HL-60 (cell line): ENCODE measurements around the gene ZNF813.

ENCODE experiments used
- DNase-seq, 2 experiments: peaks; one replicate each; pipeline ENCODE4 v3.0.0-alpha.2; 2010 to 2020; ENCODE audit warnings: low read depth in 1 of 2, low spot score in 1 of 2
- H3K27ac ChIP-seq: fragments of 250-450 bp; sonication (Bioruptor Pico); replicated peaks from 2 replicates; pipeline ENCODE4 v1.5.1; 2020; ENCODE audit warnings: mild to moderate bottlenecking, moderate library complexity
- H3K27me3 ChIP-seq: fragments of 250-450 bp; sonication (Bioruptor Pico); 2 replicates; pipeline ENCODE4 v1.5.1; 2021; ENCODE audit warnings: mild to moderate bottlenecking, moderate library complexity; ENCODE audit not compliant: insufficient read depth, poor library complexity, severe bottlenecking
- H3K4me3 ChIP-seq: replicated peaks from 2 replicates; pipeline ENCODE4 v1.5.1; 2011; ENCODE audit warnings: mild to moderate bottlenecking, control low read depth, low read length; ENCODE audit not compliant: insufficient read depth
- GABPA ChIP-seq: IDR thresholded peaks from 2 replicates; pipeline ENCODE4 v1.6.1; 2012; ENCODE audit warnings: low read depth
- POLR2AphosphoS5 ChIP-seq: IDR thresholded peaks from 2 replicates; pipeline ENCODE4 v1.6.1; 2012; ENCODE audit warnings: low read depth
- SPI1 ChIP-seq: IDR thresholded peaks from 2 replicates; pipeline ENCODE4 v1.6.1; 2012; ENCODE audit warnings: low read depth, mild to moderate bottlenecking, borderline replicate concordance
- TF ChIP-seq, protein P1 (sequence below): IDR thresholded peaks from one replicate; pipeline ENCODE4 v1.5.1; 2011; ENCODE audit warnings: low read length, control low read depth, inconsistent platforms; ENCODE audit not compliant: insufficient read depth
- TF ChIP-seq, protein P2 (sequence below): IDR thresholded peaks from 2 replicates; pipeline ENCODE4 v1.6.1; 2012; ENCODE audit warnings: low read depth; ENCODE audit not compliant: insufficient replicate concordance

The ZNF813 gene

GRCh38 chr19:53504885-53505284 is 37.4 kb downstream of the ZNF813 start:
- Histone ChIP-seq H3K27me3 (no peaks in the 10 kb centered on the region), H3K4me3 (no peak overlapping the region), H3K27ac (no peak overlapping the region)
- DNase-seq, result no peak
- TF ChIP-seq, protein P1, sequence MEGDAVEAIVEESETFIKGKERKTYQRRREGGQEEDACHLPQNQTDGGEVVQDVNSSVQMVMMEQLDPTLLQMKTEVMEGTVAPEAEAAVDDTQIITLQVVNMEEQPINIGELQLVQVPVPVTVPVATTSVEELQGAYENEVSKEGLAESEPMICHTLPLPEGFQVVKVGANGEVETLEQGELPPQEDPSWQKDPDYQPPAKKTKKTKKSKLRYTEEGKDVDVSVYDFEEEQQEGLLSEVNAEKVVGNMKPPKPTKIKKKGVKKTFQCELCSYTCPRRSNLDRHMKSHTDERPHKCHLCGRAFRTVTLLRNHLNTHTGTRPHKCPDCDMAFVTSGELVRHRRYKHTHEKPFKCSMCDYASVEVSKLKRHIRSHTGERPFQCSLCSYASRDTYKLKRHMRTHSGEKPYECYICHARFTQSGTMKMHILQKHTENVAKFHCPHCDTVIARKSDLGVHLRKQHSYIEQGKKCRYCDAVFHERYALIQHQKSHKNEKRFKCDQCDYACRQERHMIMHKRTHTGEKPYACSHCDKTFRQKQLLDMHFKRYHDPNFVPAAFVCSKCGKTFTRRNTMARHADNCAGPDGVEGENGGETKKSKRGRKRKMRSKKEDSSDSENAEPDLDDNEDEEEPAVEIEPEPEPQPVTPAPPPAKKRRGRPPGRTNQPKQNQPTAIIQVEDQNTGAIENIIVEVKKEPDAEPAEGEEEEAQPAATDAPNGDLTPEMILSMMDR, result no peak
- TF ChIP-seq SPI1, result no peak
- TF ChIP-seq POLR2AphosphoS5, result no peak
- no peak for TF ChIP-seq GABPA
- TF ChIP-seq, protein P2, sequence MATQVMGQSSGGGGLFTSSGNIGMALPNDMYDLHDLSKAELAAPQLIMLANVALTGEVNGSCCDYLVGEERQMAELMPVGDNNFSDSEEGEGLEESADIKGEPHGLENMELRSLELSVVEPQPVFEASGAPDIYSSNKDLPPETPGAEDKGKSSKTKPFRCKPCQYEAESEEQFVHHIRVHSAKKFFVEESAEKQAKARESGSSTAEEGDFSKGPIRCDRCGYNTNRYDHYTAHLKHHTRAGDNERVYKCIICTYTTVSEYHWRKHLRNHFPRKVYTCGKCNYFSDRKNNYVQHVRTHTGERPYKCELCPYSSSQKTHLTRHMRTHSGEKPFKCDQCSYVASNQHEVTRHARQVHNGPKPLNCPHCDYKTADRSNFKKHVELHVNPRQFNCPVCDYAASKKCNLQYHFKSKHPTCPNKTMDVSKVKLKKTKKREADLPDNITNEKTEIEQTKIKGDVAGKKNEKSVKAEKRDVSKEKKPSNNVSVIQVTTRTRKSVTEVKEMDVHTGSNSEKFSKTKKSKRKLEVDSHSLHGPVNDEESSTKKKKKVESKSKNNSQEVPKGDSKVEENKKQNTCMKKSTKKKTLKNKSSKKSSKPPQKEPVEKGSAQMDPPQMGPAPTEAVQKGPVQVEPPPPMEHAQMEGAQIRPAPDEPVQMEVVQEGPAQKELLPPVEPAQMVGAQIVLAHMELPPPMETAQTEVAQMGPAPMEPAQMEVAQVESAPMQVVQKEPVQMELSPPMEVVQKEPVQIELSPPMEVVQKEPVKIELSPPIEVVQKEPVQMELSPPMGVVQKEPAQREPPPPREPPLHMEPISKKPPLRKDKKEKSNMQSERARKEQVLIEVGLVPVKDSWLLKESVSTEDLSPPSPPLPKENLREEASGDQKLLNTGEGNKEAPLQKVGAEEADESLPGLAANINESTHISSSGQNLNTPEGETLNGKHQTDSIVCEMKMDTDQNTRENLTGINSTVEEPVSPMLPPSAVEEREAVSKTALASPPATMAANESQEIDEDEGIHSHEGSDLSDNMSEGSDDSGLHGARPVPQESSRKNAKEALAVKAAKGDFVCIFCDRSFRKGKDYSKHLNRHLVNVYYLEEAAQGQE, result no peak

DNA sequence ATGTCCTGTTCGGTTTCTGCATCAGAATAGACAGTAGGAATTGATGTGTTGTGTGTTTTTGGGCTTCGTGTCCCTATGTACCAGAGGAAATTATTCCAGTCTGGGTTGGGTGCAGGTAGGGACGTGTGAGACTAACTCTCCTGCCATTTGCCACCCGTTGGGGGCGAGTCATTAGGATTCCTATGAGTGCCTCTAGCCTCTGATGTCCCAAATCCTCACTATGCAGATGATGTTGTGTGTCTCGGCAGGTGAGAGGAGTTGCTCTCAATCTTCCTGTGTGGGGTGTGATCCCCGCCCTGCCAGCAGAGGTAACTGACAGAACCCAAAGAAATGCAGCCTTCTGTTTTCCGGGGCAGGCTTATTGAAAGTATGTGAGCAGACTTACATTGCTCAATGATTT is 39.2 kb downstream of the ZNF813 start:
- TF ChIP-seq SPI1 (no peak), GABPA (no peak), POLR2AphosphoS5 (no peak)
- TF ChIP-seq, protein P2, result no peak
- TF ChIP-seq, protein P1, result no peak
- Histone ChIP-seq H3K27ac (no peak overlapping the region), H3K4me3 (no peak overlapping the region), H3K27me3 (no peaks in the 10 kb centered on the region)
- no peak for DNase-seq

- H3K27ac ChIP-seq, result no peak overlapping the region
- no peaks in the 10 kb centered on the region for H3K27me3 ChIP-seq
- TF ChIP-seq, protein P2, result no peak
- TF ChIP-seq, protein P1, result no peak
- TF ChIP-seq POLR2AphosphoS5 (no peak), SPI1 (no peak), GABPA (no peak)
- H3K4me3 ChIP-seq, result no peak overlapping the region
- no peak for DNase-seq
Observed at GRCh38 chr19:53507523-53508442, 40.2 kb downstream of the ZNF813 start.
